ENCODE results near the gene HSCB.
A peak's percentile ranks its signal among the peaks of the same experiment; 100 is the strongest.
"Not testable (repeated sequence)": the region's sequence is repeated elsewhere in the genome, so short reads cannot be mapped to it uniquely, and the experiment has no call there.

HSCB gene

DNA sequence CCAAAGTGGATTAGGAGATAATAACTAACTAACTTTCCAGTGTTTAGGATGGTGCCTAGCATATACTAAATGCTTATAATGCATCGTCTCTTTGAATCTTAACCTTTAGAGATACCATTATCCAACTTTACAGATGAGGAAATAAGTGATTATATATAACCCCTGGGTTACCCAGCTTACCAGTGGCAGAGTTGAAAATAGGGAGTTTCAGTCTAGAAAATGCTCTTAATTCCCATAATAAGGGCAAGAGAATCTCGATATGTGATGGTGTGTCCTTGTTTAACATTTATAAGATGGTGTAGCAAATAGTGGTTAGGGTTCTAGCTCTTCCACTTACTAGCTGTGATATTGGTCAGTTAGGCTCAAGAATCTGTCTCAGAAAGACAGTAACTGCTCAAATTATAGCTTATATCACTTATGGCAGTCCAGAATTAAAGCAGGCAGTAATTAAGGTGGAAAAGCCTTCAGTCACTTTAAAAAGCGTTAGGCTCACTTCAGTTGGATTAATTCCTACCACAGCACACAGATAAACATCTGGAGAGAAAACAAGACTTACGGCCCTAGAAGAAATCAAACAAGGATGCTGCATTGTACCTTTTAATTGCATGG is 52.2 kb downstream of the HSCB start:
- no peak for ATAC-seq
- no peak overlapping the region for H3K4me3 Mint-ChIP-seq
- peaks cover 56% of the 10 kb centered on the region for H3K36me3 Mint-ChIP-seq
- H3K27ac Mint-ChIP-seq = no peak overlapping the region
- no peaks in the 10 kb centered on the region for H3K27me3 Mint-ChIP-seq
- peaks cover 79% of the 10 kb centered on the region for H3K4me1 Mint-ChIP-seq
- H3K9me3 Mint-ChIP-seq = no peaks in the 10 kb centered on the region

GRCh38 chr22:28795071-28795693 is 53.3 kb downstream of the HSCB start:
- Mint-ChIP-seq H3K4me3 (no peak overlapping the region), H3K27ac (peak overlapping the region; percentile 44), H3K9me3 (no peaks in the 10 kb centered on the region), H3K4me1 (peaks cover 78% of the 10 kb centered on the region), H3K27me3 (no peaks in the 10 kb centered on the region), H3K36me3 (peaks cover 51% of the 10 kb centered on the region)
- no peak for ATAC-seq

DNA sequence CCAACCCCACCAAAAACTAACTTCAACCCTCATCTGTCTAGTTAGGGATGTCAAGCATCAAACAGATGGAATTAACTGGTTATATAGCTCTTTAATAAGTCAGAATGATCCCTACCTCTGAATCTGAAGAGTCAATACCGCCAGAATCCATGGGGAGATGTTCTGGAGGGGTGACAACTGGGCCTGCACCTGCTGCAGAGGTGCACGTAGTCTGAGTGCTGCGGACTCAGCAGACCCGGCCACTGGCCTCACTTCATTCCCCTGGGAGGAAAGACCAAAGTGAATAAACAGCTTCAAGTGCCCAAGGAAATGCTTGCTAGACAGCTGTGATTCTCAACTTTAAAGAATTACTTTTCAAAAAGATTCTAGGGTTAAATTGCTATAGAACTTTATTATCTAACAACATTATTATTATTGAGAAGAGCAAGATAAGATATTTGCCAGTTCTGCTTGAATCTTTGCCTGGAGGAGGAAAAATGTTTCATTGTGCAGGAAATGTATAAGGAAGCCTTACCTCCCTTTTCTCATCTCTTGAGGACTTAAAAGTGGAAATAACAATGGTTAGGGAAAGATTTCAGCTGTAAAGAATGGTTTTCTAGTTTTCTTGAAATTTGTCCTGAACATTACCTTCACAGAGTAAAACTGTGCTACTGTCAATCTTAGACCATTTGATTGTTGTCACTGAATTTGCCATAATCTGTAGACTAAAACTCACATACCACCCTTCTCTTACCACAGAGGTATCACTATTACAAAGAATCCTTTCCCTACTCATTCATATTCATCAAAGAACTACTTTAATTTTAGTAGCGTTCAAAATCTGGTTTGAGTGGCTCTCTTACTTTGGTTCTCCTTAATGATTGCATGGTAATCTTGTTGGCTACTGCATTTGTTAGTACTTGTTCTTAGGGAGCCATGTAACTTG is 54.4 kb downstream of the HSCB start:
- H3K4me1 Mint-ChIP-seq = peaks cover 71% of the 10 kb centered on the region
- no peaks in the 10 kb centered on the region for H3K27me3 Mint-ChIP-seq
- peaks cover 50% of the 10 kb centered on the region for H3K36me3 Mint-ChIP-seq
- ATAC-seq = no peak
- H3K27ac Mint-ChIP-seq = peak overlapping the region; percentile 44
- peak overlapping the region; percentile 31 for H3K4me3 Mint-ChIP-seq
- H3K9me3 Mint-ChIP-seq = no peaks in the 10 kb centered on the region

DNA sequence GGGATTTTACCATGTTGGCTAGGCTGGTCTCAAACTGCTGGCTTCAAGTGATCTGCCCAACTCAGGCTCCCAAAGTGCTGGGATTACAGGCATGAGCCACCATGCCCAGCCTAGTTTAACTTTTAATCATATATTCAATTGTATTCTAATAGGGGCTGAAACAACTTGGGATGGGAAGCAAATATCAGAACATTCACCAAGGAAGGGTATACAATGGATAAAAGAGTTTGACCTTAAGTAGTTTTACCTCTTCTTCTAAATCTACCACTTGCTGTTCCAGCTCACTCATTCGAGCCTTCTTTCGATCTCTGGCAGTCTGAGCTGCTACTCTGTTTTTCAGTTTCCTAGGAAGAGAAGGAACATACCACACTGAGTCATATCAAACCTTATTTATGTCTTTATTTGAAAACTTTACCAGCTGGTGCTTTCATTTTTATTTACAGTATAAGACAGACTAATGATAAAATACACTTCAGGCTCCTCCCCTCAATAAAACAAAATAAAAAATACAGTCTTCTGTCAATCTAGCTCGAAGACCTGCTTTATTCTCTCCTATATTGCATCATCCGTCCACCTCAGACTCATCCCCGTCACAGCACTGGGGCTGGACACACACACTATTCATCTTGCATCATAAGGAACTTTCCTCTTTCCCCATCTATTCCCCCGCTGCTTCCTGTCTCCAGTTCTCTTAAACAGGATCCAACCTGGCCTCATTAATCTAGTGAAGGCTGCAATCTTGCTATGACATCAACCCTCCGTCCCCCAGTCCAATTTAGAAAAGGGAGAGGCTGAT is 57.2 kb downstream of the HSCB start:
- Mint-ChIP-seq H3K27ac (peak overlapping the region; percentile 83), H3K27me3 (no peaks in the 10 kb centered on the region), H3K9me3 (no peaks in the 10 kb centered on the region), H3K4me3 (peak overlapping the region; percentile 82), H3K4me1 (peaks cover 60% of the 10 kb centered on the region), H3K36me3 (peaks cover 40% of the 10 kb centered on the region)
- peak; percentile 54 for ATAC-seq

DNA sequence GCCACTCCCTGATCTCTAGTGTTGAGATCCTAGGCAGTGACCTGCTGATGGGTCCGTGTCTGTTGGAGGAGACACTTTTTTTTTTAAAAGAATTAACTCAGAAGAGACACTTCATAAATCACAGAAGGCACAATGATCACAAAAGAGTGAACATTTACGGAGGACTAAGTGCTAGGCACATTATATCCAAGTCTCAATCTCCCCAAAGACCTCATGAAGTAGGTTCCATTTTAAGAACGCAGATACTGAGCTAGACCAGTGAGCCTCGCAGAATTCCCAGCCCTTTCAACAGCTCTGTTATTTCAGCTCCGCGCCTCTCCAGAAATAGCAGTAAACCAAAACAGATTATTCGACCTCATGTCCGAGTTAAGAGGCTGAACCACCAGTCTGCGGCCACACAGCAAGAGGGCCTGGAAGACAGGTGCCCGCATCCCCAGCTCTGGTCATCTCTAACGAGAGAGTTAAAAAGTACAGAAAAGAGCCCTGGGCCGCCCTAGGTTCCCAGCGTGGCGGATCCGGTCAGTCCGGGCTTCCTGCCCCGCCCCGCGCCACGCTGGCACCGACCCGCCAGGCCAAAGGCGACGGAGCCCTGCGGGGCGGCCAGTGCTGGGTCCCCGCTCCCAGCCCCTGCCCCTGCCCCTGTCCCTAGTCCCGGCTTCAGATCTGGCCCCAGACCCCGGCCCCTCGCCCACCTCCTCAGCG is 57.9 kb downstream of the HSCB start:
- peak overlapping the region; percentile 82 for H3K4me3 Mint-ChIP-seq
- H3K27ac Mint-ChIP-seq = peak overlapping the region; percentile 83
- peaks cover 56% of the 10 kb centered on the region for H3K4me1 Mint-ChIP-seq
- H3K9me3 Mint-ChIP-seq = no peaks in the 10 kb centered on the region
- H3K36me3 Mint-ChIP-seq = peaks cover 35% of the 10 kb centered on the region
- peak; percentile 64 for ATAC-seq
- H3K27me3 Mint-ChIP-seq = no peaks in the 10 kb centered on the region

GRCh38 chr22:28800308-28801041 is 58.6 kb downstream of the HSCB start, which contains the start of gene XBP1:
Gene XBP1 (minus strand): TSS chr22:28800569.
- Mint-ChIP-seq H3K4me3 (peak within 1 kb of the TSS; percentile 82), H3K9me3 (no peaks in the 10 kb centered on the region), H3K27ac (peak within 1 kb of the TSS; percentile 83), H3K27me3 (no peaks in the 10 kb centered on the region), H3K36me3 (peaks cover 29% of the 10 kb centered on the region), H3K4me1 (peaks cover 49% of the 10 kb centered on the region)
- ATAC-seq = peak; percentile 97

- H3K36me3 Mint-ChIP-seq = peaks cover 13% of the 10 kb centered on the region
- H3K27me3 Mint-ChIP-seq = no peaks in the 10 kb centered on the region
- ATAC-seq = no peak
- H3K27ac Mint-ChIP-seq = peak overlapping the region; percentile 83
- H3K4me3 Mint-ChIP-seq = peak overlapping the region; percentile 75
- H3K9me3 Mint-ChIP-seq = no peaks in the 10 kb centered on the region
- H3K4me1 Mint-ChIP-seq = peaks cover 33% of the 10 kb centered on the region
These were observed 60.2 kb downstream of the HSCB start for GRCh38 chr22:28801845-28802594.

- no peak for ATAC-seq
- H3K9me3 Mint-ChIP-seq = no peaks in the 10 kb centered on the region
- peak overlapping the region; percentile 83 for H3K27ac Mint-ChIP-seq
- peak overlapping the region; percentile 75 for H3K4me3 Mint-ChIP-seq
- H3K4me1 Mint-ChIP-seq = peaks cover 33% of the 10 kb centered on the region
- no peaks in the 10 kb centered on the region for H3K27me3 Mint-ChIP-seq
- H3K36me3 Mint-ChIP-seq = peaks cover 13% of the 10 kb centered on the region
These were observed 60.8 kb downstream of the HSCB start for GRCh38 chr22:28802595-28803123.

DNA sequence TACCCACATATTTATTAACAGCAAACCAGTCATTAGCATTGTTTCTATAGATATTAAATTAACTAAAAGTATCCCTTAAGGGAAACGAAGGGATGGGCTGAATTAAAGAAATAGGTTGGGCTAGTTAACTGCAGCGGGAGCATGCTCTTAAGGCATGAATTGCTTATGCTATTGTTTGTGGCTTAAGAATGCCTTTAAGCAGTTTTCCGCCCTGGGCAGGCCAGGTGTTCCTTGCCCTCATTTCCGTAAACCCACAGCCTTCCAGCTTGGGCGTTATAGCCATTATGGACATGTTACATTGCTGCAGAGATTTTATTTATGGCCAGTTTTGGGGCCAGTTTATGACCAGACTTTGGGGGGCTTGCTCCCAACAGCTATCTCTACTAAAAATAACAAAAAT is 63.6 kb downstream of the HSCB start:
- not testable (repeated sequence) for H3K27me3 Mint-ChIP-seq, H3K27ac Mint-ChIP-seq, ATAC-seq

More for the DNA sequence above, 63.6 kb downstream of the HSCB start:
- not testable (repeated sequence) for H3K9me3 Mint-ChIP-seq, H3K4me3 Mint-ChIP-seq
- peaks cover 23% of the 10 kb centered on the region for H3K4me1 Mint-ChIP-seq
- H3K36me3 Mint-ChIP-seq = peaks cover 11% of the 10 kb centered on the region
